COLO668 (cell line): Measurements from ENCODE around the gene MDM2.
A peak's percentile ranks its signal among the peaks of the same experiment; 100 is the strongest.
"Not testable (repeated sequence)": the region's sequence is repeated elsewhere in the genome, so short reads cannot be mapped to it uniquely, and the experiment has no call there.

Experiments used
- DNase-seq: peaks from one replicate; lab custom pipeline; 2025; ENCODE audit not compliant: unreplicated experiment; lab: John Stamatoyannopoulos, UW

MDM2 gene

DNA sequence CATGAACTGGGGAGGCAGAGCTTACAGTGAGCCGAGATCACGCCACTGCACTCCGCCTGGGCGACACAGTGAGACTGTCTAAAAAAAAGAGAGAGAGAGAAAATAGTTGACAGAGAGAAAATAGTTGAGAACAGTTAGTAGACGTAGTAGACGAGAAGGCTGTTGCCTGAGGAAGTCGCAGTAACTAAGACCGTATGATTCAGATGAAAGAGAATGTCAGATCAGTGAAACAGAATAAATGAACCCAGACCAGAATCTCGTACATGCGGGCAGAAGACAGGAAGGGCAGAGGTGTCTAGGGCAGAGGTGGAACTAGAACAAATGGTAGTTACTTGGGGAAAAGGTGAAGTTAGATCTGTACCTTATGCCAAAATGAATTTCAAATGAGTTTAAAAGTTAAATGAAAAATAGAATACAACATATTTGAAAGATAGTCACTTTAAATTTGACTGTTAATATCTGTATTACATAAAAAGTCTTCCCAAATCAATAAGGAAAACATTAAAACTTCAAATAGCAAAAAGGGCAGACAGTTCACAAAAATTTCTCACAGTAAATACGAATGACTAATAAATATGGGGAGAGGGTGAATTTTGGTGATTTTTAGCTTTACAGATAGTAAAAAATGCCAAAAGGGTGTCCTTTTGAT lies 17.7 kb downstream of the MDM2 start:
- DNase-seq: no peak

- no peak for DNase-seq
Observed at GRCh38 chr12:68827895-68828671, 20.1 kb downstream of the MDM2 start.

- no peak for DNase-seq
Observed at GRCh38 chr12:68828672-68829068, 20.7 kb downstream of the MDM2 start.

- no peak for DNase-seq
Observed at GRCh38 chr12:68831272-68831671, 23.3 kb downstream of the MDM2 start.

DNA sequence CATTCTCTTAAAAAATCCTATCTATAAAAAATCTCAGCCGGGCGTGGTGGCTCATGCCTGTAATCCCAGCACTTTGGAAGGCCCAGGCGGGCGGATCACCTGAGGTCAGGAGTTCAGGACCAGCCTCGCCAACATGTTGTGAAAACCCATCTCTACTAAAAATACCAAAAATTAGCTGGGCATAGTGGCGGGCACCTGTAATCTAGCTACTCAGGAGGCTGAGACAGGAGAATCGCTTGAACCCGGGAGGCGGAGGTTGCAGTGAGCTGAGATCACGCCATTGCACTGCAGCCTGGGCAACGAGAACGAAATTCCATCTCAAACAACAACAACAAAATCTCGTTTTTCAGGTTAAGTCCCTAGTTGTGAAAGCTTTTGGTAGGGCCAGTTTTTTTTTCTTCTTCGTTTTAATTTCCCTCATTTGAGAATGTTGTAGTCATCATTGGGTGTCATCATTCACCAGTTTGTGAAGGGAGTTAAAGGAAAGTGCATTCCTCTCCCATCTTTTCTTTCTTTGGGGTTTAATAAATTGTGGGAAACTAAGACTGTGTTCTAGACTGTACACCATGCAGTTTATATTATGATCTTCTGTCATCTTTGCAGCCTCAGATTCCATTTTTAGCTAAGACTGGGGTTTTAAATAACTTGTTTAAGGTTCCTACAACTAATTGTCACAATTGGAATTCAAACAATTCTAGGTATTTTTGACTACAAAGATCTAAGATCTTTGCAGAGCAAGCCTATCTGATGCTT lies 23.9 kb downstream of the MDM2 start:
- DNase-seq: no peak

GRCh38 chr12:68832504-68832867 lies 24.5 kb downstream of the MDM2 start:
- peak; percentile 12 for DNase-seq

- DNase-seq: no peak
Observed at GRCh38 chr12:68833508-68833907, 25.5 kb downstream of the MDM2 start.

DNA sequence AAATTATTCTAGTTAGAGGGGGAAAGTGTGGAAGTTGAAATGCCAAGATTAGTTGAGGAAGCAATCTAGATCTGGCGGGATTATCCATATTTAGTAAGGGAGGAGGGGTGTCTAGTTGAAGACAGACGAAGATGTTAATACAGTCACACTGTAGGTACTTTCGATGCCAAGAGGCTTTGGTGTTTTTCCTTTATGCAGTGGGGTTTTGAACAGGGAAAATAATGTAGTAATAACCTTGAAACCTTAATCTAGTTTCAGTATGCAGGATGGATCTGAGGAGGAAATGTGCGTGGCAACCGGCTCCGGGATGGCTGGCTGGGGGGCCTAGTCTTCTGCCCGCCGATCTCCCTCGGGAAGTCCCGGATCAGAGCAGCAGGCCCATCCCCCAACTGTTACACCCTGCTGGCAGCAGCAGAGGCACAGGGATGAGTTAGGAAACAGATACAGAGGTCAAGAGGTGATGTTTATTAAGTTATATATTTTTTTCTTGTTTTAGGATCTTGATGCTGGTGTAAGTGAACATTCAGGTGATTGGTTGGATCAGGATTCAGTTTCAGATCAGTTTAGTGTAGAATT lies 27.4 kb downstream of the MDM2 start:
- no peak for DNase-seq

DNA sequence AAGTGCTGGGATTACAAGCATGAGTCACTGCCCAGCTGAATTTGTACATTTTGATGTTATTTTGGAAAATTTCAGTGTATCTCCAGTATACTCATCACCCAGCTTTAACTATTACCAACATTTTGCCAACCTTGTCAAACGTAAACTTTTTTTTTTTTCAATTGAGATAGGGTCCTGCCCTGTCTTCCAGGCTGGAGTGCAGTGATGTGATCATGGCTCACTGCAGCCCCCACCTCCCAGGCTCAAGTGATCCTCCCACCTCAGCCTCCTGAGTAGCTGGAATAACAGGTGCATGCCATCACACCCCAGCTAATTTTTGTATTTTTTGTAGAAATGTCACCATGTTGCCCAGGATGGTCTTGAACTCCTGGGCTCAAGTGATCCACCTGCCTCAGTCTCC lies 29.2 kb downstream of the MDM2 start:
- no peak for DNase-seq

DNA sequence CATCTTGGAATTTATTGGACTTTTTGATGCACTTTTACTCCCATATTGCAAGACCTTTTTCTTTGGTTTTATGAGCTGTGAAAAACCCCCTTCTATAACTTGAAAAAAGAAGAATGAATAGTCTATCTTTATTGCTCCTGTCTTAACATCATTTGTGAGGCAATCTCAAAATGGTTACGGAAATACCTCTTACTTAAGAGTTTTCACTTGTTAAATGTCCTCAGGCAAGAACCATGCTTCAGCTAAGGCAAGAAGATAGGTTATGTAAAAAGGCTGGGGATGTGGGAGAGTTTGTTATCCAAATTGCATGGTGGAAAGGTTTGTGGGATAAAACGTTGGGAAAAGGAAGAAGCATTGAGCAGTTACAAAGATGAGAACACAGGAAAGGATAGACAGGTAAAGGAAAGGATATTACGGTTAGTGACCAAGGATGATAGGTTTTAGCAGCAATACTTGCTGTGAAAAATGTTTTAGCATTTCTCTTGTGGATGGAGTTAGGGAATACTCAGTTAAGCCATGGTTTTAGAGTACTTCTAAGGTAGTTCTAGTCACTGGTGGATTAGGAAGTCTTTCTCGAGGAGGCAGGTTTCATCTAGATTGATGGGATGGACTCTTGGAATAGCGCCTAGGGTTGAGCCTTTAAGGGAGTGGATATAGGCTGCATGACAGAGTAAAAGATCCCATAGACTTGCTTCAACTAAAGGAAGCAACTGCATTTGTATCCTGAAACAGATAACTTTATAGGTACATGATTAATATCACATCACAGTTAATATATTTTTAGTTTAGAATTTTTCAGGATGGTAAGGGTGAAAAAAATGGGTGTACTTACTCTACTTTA lies 30.3 kb downstream of the MDM2 start:
- DNase-seq: no peak

- no peak for DNase-seq
Observed at GRCh38 chr12:68839183-68840147, 31.5 kb downstream of the MDM2 start.

GRCh38 chr12:68841175-68841574 lies 33.2 kb downstream of the MDM2 start:
- not testable (repeated sequence) for DNase-seq

DNA sequence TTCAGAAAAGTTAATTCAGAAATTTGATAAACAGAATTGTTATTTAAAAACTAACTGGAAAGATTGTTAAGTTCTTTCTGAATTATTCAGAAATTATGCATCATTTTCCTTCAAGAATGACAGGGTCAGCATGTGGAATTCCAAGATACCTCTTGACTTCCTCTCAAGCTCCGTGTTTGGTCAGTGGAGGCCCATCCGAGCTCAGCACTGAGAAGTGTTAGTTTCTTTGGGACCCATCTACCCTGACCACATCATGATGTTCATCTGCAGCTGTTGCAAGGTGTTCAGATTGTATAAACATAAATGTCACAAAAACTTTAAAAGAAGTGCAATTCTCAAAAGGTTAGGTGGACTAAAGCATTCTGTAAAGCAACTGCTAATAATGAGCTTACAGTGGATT lies 33.7 kb downstream of the MDM2 start:
- no peak for DNase-seq

DNA sequence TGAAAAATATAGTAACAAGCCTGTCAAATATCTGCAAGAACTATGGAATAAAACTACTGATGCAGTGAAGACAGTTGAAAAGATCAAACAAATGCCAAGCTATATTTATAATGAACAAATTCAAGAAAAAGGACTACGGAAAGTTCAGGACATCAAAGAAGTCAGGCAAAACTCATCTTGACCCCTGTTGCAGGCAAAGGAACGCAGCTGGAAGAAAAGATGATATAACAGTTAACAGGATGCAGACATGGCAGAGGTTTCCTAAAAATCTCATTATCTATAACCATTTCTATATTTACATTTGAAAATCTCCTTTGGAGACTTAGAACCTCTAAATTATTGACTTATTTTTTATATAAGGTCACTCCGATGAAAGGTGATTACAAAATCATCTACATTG lies 34.1 kb downstream of the MDM2 start:
- no peak for DNase-seq

DNA sequence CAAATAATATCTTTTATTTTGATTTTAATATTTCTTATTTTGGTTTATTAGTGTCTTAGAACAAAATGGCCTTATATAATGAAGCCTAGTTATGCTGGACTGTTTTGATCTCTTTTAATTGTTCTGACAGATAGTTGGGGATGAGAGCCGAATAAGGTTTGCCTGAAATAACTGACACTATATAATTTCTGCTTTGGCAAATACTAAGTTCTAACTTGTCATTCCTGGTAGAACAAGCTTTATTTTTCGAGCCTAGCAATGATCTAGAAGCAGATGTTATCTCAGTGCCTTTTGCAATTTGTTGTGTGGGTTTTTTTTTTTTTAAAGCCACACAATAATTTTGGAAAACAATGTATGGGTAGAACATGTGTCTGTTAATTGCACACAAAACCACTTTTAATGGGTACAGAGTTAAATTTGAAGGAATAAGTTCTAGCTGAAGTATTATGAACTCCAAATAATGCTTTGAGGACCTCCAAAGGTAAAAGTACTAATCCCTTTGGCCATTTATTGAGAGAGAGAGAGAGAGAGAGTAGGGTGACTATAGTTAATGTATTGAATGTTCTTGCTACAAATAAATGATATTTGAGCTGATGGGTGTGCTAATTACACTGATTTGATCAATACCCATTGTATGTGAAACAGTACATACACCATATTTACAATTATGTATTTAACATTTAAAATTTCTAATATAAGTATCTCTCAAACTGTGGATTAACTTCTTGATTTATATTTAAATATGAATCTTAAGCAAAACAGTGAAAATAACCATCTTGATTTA lies 35.0 kb downstream of the MDM2 start:
- no peak for DNase-seq

DNA sequence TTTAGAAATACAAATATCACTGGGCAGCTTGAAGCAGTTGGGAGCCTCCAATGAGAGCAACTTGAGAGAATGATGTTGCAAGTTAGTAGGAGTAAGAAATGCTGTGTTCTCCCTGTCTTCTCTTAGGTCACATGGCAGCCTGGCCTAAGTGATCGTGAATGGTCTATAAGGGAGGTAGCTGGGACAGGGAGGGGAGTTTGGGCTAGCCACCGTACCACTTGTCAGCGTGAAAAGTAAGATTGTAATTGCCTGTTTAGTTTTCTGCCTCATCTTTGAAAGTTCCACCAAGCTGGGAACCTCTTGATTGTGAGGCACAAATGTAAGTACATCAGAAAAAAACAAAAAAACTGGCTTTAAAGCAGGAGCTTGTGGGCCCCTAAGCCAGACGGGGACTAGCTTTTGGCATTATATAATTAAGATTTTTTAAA lies 36.4 kb downstream of the MDM2 start:
- DNase-seq: no peak

DNA sequence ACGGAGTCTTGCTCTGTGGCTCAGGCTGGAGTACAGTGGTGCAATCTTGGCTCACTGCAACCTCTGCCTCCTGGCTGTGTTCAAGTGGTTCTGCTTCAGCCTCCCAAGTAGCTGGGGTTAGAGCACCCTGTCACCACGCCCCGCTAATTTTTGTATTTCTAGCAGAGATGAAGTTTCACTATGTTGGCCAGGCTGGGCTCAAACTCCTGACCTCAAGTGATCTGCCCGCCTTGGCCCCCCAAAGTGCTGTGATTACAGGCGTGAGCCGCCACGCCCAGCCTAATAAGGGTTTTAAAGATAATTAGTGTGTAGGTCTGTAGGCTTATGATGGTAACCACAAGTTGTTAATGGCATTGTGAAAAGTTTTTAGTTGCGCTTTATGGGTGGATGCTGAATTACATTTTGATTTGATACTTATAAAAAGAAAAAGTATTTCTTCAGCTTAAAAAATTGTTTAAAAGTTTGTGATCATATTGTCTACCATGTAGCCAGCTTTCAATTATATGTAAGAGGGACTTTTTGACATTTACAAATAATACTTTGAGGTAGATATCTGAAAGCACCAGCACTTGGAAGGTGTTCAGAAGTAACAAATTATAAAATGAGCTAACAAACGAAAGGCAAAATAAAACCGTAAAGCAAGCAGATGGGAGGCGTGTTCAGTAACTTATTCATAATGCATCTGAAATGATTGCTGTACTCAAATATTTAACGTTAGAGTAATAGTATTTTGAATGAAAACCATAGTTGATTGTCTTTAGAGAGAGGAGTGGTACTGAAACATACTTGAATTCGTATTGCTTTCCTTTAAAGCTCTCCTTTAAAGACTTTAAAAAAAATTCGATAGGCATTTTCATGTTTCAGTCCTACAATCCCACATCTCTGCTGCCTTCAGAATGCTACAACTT lies 37.1 kb downstream of the MDM2 start:
- DNase-seq: no peak

DNA sequence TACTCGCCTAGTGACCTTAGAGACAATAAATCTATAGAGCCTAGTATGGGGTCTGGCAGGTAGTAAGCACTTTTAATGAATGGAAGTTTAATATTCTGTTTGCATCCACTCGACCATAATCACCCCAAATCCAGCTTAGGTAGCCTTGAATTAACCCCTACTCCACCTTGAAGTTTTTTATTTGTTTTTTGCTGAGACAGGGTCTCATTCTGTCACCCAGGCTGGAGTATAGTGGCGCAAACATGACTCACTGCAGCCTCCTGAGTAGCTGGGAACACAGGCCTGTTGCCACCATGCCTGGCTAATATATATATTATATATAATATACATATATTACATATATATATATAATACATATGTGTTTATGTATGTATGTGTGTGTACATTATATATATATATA lies 38.8 kb downstream of the MDM2 start:
- no peak for DNase-seq
